IPS DF 4.7 (cell line): ENCODE data around the gene RSPRY1.

Experiments
- DNase-seq: peaks from one replicate; pipeline ENCODE4 v3.0.0-alpha.2; 2013; ENCODE audit warnings: low spot score; ENCODE audit errors: extremely low read depth

Gene RSPRY1

DNA sequence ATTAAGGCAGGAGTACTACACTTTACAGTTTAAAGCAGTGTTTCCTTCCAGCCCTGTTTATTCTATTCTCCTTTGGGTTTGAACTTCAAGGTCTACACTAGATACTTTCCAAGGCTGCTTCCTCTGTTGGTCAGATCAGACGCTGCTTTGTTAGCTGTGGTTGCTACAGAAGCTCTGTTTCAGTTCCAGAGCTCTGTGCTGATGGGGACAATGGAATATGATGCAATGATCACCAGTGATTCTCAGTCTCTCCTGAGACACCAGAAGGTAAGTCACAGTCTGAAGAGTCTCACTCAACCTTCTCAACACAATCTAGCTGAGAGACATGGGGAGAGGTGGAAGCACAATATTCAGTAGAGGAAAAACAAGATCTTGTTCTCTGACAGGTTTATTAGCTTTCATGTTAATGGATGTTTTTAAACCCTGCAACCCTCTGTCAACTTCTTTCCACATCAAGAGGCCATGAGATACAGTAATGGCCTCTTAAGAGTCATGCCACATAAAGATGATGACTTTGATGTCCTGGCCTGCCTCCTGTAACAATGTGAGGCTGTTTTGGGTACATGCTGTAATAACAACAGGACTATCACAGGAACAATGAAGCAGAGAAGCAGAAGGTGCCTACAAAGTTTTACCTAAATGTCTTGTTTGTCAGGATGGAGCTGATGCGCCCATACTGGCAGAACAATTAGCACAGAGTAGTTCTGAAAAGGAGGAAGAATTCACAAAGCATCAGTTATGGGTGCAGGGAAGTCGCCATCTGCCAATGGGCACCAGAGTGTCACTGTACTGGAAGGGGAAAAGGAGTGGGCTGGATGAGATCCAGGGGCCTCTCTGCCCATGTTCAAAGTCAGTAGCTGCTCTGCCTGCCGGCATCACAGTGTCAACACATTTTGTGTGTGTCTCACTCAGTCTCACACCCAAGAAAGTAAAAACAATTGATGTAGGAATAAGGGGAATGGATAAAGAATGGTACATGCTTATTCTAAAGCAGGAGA lies 33.7 kb upstream of the RSPRY1 start:
- no peak for DNase-seq

DNA sequence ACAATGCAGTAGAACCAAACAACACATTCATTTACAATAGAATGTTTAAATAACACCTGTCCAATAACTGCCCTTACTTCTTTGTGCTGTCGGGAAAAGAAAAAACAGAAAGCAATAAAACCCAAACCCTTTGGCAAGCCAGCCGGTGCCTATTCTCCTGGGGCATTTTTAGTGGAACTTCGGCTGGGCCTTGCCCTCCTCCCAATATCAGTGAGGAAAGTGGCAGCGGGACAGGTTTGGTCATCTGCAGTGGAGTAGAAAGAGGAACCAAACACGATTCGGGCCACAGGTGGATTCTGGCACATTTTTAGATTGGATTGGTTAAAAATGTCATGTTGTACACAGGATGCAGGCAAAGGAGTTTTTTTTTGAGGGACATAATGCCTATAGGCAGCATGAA lies 32.3 kb upstream of the RSPRY1 start:
- DNase-seq = no peak

DNA sequence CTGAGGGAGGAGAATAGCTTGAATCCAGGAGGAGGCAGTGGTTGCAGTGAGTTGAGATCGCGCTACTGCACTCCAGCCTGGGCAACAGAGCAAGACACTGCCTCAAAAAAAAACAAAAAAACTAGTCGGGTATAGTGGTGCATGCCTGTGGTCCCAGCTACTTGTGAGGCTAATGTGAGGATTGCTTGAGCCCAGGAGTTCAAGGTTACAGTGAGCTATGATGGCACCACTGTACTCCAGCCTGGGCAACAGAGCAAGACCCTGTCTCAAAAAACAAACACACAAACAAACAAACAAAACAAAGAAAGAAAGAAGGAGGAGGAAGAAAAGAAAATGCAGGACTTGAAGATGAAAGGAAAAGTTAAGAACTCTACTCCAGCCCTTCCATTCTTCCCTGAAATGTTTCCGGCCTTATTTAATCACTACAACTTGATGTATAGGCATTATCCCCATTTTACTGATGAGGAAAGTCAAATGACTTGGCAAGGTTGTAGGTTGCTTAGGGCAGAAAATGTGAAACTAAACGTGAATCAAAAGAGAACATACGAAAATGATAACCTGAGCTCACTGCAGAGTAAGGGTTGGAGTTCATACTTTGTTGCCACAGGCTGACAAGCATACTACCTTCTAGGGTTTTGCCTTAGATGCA lies 30.3 kb upstream of the RSPRY1 start:
- no peak for DNase-seq

DNA sequence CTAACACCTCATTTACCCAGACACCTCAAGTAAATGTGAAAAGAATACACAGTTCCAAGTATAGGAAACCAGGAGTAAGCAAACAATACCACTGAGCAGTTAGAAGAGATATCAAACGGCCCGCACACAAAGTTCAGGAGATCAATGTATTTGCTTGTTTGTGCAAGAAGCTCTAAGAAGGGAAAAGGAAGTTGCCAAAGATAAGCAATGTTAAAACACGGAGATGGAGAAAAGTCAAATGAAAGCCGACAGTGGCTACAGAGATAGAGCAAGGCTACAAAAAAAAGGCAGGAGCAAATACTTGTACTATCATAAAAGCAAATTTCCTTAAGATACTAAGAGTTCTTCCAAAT lies 29.8 kb upstream of the RSPRY1 start:
- DNase-seq = no peak

DNA sequence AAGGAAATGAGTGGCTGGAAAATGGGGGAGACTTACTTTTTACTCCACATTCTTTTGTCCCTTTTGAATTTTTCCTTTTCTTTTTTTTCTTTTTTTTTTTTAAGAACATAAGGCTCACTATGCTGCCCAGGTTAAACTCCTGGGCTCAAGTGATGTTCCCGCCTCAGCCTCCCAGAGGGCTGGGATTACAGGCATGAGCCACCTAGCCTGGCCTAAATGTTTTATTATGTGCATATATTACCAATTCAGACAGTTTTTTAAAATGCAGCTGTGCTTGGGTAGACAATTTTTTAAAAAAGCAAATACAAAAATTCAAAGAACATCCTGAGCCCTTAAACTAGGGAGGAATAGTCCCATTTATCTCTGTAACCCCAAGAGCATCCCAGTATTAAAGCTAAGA lies 28.6 kb upstream of the RSPRY1 start:
- DNase-seq = no peak

DNA sequence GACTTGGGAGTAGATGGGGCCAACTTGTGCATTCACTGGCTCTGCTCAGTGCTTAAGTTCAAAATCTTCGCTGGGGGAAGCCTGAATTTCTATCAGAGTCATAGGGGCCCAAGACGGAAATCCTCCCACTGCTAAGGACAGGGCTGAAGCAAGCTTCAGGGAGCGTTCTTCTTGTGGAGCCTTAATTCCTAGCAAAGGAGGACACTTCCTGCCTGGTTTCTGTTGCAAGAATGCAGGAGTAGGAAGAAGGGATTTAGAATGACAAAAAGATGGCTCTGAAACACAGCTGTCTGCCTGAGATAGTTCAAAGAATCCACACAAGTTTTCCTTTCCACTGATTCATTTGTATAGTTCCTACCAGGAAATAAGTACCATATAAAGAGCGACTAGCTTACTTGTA lies 26.7 kb upstream of the RSPRY1 start:
- DNase-seq = no peak

DNA sequence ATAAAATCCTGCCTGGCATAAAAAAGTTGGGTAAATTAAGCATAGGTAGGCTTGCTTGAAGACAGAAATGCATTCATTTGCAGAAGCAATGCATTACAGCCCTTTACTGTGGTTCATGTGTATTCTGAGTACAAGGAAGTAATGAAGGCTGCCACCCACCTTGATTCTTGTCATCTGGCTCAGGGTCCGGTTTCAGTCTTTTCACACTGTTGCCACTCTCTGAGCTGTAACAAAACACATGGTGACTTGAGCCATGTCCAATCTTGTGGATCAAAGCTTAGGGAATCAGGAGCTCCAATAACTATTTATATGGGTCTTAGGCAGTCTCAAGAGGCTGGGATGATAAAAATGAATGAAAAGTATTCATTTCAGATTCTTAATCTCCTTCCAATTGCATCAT lies 22.3 kb upstream of the RSPRY1 start:
- no peak for DNase-seq

DNA sequence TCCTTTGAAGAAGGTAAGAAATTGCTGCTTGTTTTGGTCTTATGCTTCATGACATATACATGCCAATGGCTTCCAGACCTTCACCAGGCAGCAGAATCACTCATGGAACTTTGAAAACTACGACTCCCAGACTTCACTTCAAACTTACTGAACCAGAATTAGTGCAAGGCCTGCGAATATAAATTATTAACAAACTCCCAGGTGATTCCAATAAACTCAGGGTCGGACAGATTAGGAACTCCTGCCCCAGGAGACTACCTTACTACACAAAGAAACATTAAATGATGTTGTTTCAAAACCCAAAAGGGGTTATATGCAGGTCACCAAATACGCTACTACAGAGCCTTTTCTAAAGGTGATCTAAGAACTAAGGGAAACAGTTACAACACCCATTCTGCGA lies 20.6 kb upstream of the RSPRY1 start:
- DNase-seq = no peak

DNA sequence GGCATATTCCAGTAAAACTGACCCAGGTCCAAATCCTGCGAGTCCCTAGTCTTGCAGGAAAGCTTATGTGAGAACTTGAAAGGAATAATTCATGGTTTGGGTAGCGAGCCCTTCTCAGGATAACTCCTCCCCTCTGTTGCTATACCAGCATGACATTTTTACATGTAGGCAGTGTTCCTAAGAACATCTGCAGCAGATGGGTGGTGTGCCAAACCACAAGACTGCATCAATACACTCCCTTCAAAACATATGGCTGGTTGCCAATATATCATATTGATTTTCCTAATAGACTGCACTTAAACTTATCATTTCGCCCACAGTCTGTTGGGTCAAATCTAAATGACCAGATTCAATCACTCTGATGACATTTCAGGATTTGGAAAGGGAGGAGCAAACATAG lies 20.2 kb upstream of the RSPRY1 start:
- no peak for DNase-seq

DNA sequence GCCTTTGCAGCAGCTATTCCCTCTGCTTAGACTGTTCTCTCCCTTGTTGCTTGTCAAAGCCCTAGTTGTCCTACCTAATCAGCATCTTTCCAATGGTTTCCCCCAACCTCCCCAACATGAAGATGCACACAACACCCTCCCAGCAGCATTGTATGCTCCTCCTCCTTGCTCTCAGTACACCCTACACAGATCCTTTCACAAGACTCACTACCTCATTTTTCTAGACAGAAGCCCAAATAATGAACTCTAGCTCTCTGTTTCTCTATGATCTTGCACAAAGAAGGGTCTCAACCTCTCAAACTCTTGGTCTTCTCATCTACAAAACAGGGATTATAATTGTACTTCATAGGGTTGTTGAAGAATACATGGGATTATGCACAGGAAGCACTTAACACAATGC lies 19.7 kb upstream of the RSPRY1 start:
- no peak for DNase-seq

DNA sequence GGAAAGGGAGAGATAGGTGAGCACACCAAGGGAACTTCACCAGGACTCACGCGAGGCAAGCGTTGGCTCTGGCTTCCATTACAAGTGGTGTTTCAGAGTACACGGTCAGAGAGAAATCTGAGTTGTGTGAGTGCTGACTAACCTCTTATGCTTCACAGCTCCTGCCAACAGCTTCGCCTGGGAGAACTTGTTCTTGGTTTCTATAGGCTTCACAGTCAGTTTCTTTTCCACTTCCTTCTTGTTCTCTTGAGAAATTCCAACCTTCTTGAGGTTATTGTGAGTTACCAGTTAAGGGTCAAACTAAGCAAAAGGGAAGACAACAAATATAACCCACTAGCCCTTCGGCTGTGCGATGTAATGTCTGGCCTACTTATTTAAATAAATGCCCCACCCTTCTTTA lies 19.2 kb upstream of the RSPRY1 start:
- no peak for DNase-seq

DNA sequence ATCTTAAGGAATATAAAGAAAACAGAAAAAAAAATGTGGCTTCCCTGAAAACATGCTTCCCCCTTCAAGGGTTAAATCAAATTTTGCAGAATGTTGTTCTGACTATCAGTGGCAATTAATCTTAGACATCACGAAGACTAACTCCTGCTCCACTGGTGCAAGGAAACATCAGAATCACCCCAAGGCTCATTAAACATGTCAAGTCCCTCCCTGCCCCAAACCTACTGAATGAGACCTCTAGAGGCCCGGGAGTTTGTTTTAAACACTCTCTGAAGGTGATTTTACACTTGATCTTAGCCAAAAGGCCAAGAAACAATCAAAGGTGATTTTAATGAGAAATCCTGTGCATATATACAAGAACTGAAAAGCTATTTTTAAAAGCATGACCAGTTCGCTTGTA lies 18.6 kb upstream of the RSPRY1 start:
- no peak for DNase-seq

DNA sequence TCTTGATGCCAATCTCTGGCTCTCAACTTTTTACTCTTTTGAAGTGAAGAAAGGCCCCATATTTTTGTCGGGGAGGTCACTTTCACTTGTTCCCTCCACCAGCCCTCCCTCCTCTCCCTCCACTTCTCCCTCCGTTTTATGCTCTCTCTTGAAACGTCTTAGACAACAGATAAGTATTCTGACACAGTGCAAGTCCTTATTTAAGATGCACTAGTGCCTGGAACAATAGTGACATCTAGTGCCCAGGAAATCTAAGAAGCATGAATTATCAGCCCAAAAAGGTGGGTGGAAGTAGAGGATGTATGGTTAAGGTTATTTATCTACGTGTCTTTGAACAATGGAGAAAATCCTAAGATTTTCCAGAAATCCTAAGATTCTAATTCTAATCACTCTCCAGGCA lies 18.2 kb upstream of the RSPRY1 start:
- DNase-seq = no peak

DNA sequence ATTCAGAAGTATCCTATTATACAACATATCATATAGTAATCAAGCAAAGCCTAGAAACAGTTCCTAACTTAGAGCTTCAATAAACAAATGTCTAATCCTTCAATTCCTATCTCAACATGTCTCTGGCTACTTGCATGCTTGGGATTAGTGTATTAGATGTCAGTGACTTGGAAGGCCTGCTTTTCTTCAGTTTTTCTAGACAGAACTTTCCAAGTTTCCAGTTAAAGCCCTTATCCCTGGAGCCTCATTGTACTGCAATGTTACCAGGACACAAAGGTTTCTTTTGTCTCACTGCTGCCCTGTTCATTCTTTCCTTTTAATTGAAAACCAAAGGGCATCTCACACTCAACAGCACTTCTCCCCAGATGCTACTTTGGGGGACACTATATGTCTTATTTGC lies 16.8 kb upstream of the RSPRY1 start:
- DNase-seq = no peak

DNA sequence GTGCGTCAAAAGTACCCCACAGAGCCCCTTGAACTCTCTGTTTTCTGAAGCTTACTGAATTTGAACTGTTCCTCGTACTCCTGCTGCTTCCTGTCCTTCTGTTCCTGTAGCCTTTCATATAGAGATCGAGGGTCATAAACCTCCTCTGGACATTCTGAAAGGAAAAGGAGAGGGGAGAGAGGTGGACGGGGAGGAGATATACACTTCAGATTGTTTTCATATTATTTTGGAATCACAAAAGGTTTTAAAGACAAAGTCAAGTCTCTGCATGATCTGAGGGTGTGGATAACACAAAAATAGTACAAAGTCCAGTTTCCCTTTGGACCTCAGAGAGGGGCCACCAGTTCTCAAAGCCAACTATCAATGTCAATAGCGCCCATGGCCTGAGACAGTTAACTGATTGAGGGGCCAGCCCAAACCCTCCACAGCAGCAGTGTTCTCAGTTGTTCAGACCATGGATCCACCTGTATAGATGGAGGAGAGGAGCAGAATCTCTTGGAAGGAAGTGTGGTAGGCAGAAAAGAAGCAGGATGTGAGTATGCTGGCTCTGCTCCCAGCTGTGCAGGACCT lies 13.3 kb upstream of the RSPRY1 start:
- DNase-seq = no peak

DNA sequence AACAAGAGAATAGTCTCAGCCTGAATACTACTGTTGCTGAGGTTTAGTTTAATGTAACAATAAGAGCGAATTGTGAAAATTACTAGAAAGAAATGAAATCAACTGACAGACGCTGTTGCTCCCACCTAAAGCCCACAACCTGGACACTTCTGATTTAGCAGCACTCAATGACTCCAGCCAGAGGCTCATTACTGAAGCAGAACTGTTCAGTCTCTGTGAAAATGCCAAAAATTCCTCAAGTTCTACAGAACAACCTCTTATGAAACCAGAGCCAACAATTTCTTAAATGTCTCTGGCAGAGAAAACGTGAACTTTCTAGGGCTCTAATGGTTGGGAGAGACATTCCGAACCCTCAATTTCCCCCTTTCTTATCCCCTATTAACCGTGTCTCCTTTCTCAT lies 10.2 kb upstream of the RSPRY1 start:
- no peak for DNase-seq

DNA sequence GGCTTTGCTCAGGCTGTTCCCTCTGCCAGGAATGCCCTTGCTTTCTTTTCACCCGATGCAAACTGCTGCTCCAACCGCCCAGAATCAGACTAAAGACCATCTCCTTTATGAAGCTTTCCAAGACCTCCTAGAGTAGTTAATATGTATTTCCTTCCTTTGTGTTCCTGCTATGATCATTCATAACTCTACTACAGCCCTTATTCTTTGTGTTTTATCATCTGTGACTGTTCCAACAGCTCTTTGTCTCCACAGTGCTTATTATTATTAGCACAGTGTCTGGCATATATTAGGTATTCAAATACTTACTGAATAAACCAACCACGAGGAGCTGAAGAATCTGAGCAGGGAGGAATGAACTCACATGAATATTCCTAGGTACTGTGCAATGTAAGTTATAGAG lies 7.9 kb upstream of the RSPRY1 start:
- no peak for DNase-seq

DNA sequence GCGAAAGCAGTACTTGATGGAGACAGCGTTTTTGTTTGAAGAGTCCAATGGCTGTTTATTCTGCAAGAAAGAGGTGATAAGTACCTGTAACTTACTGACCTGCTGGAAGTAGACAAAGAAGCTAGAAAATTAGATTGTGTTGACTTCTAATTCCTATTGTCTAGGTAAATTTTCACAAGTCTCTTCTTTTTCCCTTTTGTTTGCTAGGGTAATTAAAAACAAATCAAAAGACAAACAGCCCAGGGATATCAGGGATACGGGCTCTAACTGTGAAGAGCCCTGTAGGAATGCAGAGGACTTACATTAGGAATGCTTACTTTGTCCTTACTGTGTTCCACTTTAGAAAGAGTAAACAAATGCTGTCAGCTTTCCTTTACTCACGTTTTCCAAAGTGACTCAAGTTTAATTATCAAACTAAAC lies 7.3 kb upstream of the RSPRY1 start:
- no peak for DNase-seq

DNA sequence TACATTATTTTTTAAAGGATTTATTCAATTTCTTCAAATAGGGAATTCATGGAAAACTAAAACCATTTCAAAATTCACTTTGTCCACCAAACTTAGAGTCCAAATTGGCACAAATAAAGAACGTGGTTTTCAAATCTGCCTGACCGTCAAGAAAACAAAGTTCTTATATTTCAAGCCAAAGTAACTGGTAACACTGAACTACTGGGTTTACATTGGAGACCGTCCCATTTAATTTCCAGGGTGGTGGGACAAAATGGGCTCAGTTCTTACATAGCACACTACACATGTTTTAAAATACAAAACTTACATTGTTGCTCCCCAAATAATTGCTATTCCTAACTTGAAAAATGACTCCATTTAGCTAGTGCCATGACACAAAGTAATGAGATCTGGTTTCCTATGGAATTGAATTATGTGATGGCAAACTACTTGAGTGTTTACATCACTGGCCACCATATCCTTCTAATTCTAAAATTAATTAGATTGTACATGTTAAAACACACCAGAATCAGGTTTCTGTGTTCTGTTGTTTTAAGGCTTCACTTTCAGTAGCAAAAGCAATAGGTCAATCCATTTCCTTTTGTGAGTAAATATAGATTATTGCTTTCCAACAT lies 6.8 kb upstream of the RSPRY1 start:
- DNase-seq = no peak

DNA sequence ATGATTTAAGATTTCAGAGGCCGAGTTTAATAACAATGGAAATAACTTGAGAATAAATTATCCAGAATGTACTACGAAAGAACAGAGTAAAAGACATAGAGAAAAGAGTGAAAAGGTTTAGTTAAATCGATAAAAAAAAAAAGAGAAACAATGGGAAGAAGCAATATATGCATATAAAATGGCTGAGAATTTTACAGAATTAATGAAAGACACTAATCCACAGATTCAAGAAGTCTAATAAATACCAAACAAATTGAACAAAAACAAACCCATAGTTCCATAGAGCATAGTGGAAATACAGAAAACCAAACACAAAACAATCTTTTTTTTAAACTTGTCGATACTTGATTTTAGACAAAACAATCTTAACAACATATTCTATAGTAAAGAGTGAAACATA lies 2.0 kb upstream of the RSPRY1 start:
- no peak for DNase-seq

DNA sequence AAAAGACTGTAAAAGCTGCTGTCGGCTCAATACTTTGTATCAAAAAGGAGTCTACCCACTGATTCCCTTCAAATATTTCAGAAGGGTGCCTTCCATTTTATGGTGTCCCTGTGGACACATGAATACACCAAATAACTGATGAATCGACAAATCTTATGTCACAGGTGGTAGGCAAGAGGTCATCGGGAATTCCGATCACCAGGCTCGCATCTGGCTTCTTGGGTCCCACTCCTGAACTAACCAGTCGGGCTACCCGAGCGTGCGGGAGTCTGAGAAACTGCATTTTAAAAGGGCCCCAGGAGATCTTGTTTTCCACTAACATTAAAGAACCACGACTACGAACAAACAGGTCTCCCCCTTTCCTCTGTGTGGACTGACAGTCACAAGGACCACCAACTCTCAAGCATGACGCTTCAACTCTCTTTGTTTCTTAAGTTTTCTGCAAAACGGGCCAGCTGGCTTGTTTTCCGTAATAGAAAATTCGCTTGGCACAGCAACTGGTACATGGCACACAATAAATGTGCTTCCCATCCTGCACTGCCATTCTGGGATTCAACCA lies 1.2 kb upstream of the RSPRY1 start:
- DNase-seq = no peak

DNA sequence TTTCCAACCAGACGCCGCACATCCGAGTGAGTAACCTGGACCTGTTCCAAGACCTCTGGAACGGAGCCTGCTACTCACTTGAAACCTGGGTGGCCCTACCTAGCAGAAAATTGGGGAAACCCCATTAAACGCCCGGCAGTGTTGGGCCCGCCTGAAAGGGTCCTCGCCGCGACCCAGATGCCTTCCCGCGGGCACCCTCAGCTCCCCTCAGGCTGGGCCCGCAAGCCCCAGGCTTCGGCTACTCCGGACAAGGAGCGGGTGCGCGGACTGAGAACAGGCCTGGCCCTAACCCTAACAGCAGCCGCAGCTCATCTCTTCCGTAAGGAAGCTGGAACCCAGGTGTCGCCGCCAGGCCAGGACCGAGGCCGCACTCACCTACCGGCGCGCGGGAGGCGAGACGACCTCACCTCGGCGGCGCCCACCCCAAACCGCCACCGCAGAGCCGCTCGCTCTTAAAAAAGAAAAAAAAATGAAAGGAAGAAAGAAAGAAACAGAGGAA lies 634 bp upstream of the RSPRY1 start:
- no peak for DNase-seq
